Measurements from ENCODE around the gene UBAC2.

The UBAC2 gene

GRCh38 chr13:99315186-99315585, 114.5 kb downstream of the UBAC2 start:
- POLR2A ChIA-PET = no interaction called here
- no peak for TF ChIP-seq CTCF (IDR thresholded peaks at IDR 0.05; ENCODE audit: insufficient read depth, low read length, missing control alignments)
- DNase-seq (ENCODE audit: low read depth, low spot score) = no peak
- CTCF ChIA-PET = interaction anchor here (1.0 to 1.2 kb wide), 2 partner anchors 46 to 48 kb away, joined by 3 read pairs; no protein-coding TSS in a partner anchor
- H3K4me3 ChIP-seq (ENCODE audit: low read depth, low read length) = no peak overlapping the region

- ChIA-PET CTCF (no interaction called here), POLR2A (no interaction called here)
- no peak for TF ChIP-seq CTCF (IDR thresholded peaks at IDR 0.05; ENCODE audit: insufficient read depth, low read length, missing control alignments)
These were observed 115.6 kb downstream of the UBAC2 start for GRCh38 chr13:99316224-99316623.

GRCh38 chr13:99316657-99317256, 116.1 kb downstream of the UBAC2 start:
- CTCF ChIA-PET = no interaction called here
- POLR2A ChIA-PET = no interaction called here
- no peak for TF ChIP-seq CTCF (IDR thresholded peaks at IDR 0.05; ENCODE audit: insufficient read depth, low read length, missing control alignments)
- no peak for DNase-seq (ENCODE audit: low read depth, low spot score)
- H3K4me3 ChIP-seq (ENCODE audit: low read depth, low read length) = no peak overlapping the region

More at GRCh38 chr13:99316224-99316623, 115.6 kb downstream of the UBAC2 start:
- no peak for DNase-seq (ENCODE audit: low read depth, low spot score)
- H3K4me3 ChIP-seq (ENCODE audit: low read depth, low read length) = no peak overlapping the region

GRCh38 chr13:99320693-99321481, 120.2 kb downstream of the UBAC2 start:
- ChIA-PET CTCF (interaction anchor here (1.8 kb wide), 1 partner anchor 116 kb away, joined by 10 read pairs; no protein-coding TSS in a partner anchor), POLR2A (interaction anchor here (0.7 kb wide), 1 partner anchor 46 kb away, joined by 3 read pairs; no protein-coding TSS in a partner anchor)
- DNase-seq (ENCODE audit: low read depth, low spot score) = no peak
- no peak for TF ChIP-seq CTCF (IDR thresholded peaks at IDR 0.05; ENCODE audit: insufficient read depth, low read length, missing control alignments)
- H3K4me3 ChIP-seq (ENCODE audit: low read depth, low read length) = no peak overlapping the region

- no peak for TF ChIP-seq CTCF (IDR thresholded peaks at IDR 0.05; ENCODE audit: insufficient read depth, low read length, missing control alignments)
- CTCF ChIA-PET = interaction anchor here (0.8 to 1.8 kb wide), 3 partner anchors 23 to 145 kb away, joined by 3 to 10 read pairs (median 3); no protein-coding TSS in a partner anchor
- DNase-seq (ENCODE audit: low read depth, low spot score) = no peak
- no peak overlapping the region for H3K4me3 ChIP-seq (ENCODE audit: low read depth, low read length)
- POLR2A ChIA-PET = interaction anchor here (0.7 to 0.8 kb wide), 2 partner anchors 9 to 47 kb away, joined by 3 read pairs; no protein-coding TSS in a partner anchor
These were observed 121.1 kb downstream of the UBAC2 start for GRCh38 chr13:99321709-99322108.

All from AG04449 (cell line).